Placental pericyte (primary cell): ENCODE data around the gene GNB3. TPM values are rescaled to one million over a fixed set of nuclear protein-coding genes. Genes with fewer than 3 reads are reported as not detected.

Source experiments
- total RNA-seq: library from RNA; depleted of rRNA; stranded (reverse); fragments of >200 nt; gene quantifications from 2 replicates; pipeline ENCODE4 v1.2.3, GENCODE V29; 2012

The GNB3 gene
- 2.0 and 6.2 TPM in 2 replicates for total RNA-seq

GRCh38 chr12:6840761-6841515, at the start of gene GNB3:
TSS of gene GNB3 (plus strand) at chr12:6840925. CDS start at chr12:6841288, 363 bp downstream.

GRCh38 chr12:6821591-6822425, 18.9 kb upstream of the GNB3 start, which contains the start of gene GPR162:
TSS of gene GPR162 (plus strand) at chr12:6821821. CDS start at chr12:6823899, 2,078 bp downstream.

GRCh38 chr12:6827982-6828780, 12.5 kb upstream of the GNB3 start, which contains the start of gene P3H3:
TSS of gene P3H3 (plus strand) at chr12:6828407. CDS start at chr12:6828441, 34 bp downstream.

DNA sequence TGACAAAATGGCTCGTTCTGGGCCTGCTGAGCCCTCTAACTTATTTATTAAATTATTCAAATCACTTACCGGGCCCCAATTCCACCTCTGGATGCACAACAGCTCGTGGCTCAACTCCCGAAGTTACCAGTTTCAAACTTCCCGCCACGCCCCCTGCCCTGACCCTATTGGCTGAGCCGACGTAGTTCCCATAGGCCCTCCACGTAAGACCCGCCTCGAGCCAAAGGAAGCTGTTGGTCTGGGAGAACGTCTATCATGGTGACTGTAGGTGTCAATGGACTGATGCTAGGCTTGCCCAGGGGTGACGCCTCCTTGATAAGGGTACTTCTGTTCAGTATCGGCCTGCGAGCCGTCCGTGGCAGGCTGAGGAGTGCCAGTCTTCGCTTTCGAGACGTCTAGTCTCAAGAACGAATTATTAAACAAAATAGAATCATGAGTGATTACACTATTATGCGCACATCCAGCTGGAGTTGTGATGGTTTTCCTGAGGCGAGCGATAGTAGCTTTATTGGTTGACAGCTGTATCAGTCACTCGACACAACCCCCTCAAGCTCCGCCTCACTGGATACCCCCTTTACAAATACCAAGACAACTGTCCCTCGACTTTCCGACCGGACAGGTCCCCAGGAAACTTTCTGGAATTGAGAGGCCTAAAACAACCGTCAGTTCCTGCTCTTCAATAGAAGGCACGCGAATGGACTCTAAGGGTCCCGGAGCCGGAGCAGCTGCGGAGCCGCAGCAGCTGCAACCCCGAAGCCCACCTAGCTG, 10.6 kb downstream of the GNB3 start, which contains the start of gene CDCA3:
Gene CDCA3, minus strand, starts transcription at position 134 of the 768 bp plus-strand sequence. CDS start 334 bp downstream, outside the sequence.

DNA sequence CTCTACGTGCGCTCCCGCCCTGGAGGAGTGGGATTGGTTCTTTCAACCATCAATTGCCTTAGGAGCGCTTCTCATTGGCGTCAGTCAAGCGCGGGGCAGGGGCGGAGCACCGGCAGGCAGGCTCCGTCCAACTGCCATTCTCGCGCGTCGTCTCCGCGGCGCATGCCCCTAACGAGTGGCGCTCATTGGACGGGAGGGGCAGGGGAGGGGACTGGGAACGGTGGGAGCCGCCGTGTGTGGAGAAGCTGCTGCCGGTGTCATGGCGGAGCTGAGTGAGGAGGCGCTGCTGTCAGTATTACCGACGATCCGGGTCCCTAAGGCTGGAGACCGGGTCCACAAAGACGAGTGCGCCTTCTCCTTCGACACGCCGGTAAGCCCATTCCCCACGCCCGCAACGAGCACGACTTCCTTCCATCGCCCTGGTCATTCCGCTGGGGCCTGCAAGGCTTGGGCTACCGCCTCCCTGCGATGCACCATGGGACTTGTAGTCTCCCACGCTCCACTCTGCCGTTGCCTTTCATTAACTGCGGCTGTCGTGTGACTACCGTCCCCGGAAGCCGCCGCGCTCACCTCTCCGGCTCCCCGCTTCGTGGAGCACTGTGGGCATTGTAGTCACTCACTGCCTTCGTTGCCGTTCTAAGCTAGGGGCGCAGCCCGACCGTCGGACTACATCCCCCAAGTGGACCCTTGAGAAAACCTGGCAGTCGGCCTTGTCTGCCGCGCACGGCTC, 11.4 kb downstream of the GNB3 start, which contains the start of gene USP5:
Gene USP5, plus strand, starts transcription at position 230 of the 730 bp plus-strand sequence. Its CDS starts 30 bp downstream, at position 260.

GRCh38 chr12:6867413-6868210, 26.9 kb downstream of the GNB3 start, which contains the start of gene TPI1:
TSS of gene TPI1 (plus strand) at chr12:6867531. CDS start at chr12:6867567, 36 bp downstream.

GRCh38 chr12:6873094-6874014, 32.6 kb downstream of the GNB3 start, which contains the start of gene SPSB2:
TSS of gene SPSB2 (minus strand) at chr12:6873303. CDS start at chr12:6872901, 402 bp downstream.

Other genes starting within 250 kb of the GNB3 start
- 239 and 306 TPM in 2 replicates for gene CHD4, start 233.5 kb upstream of the GNB3 start, total RNA-seq
- not detected in 2 replicates for gene LPAR5, start 205.0 kb upstream of the GNB3 start, total RNA-seq
- under 0.01 and 0.14 TPM in 2 replicates for gene ACRBP, start 193.5 kb upstream of the GNB3 start, total RNA-seq
- gene ING4, start 177.8 kb upstream of the GNB3 start, total RNA-seq, result 23.2 and 64.3 TPM in 2 replicates
- 30.6 and 31.5 TPM in 2 replicates for gene ZNF384, start 151.6 kb upstream of the GNB3 start, total RNA-seq
- gene PIANP, start 140.1 kb upstream of the GNB3 start, total RNA-seq, result not detected in 2 replicates
- gene COPS7A, start 116.9 kb upstream of the GNB3 start, total RNA-seq, result 82.7 and 104 TPM in 2 replicates
- 144 and 234 TPM in 2 replicates for gene MLF2, start 87.8 kb upstream of the GNB3 start, total RNA-seq
- 113 and 199 TPM in 2 replicates for gene PTMS, start 74.6 kb upstream of the GNB3 start, total RNA-seq
- 0.22 and 0.29 TPM in 2 replicates for gene LAG3, start 68.4 kb upstream of the GNB3 start, total RNA-seq
- 0.57 and 1.1 TPM in 2 replicates for gene CD4, start 51.4 kb upstream of the GNB3 start, total RNA-seq
- 1.1 TPM in 2 replicates for gene GPR162, start 19.1 kb upstream of the GNB3 start, total RNA-seq
- 83.3 and 146 TPM in 2 replicates for gene P3H3, start 12.5 kb upstream of the GNB3 start, total RNA-seq
- 0.66 and 43.2 TPM in 2 replicates for gene CDCA3, start 10.4 kb downstream of the GNB3 start, total RNA-seq
- 64.3 and 117 TPM in 2 replicates for gene USP5, start 11.2 kb downstream of the GNB3 start, total RNA-seq
- 386 and 739 TPM in 2 replicates for gene TPI1, start 26.6 kb downstream of the GNB3 start, total RNA-seq
- 8.2 and 8.5 TPM in 2 replicates for gene SPSB2, start 32.4 kb downstream of the GNB3 start, total RNA-seq
- 3.4 and 14.0 TPM in 2 replicates for gene LRRC23, start 63.9 kb downstream of the GNB3 start, total RNA-seq
- 8.2 and 9.4 TPM in 2 replicates for gene ENO2, start 73.7 kb downstream of the GNB3 start, total RNA-seq
- 15.6 and 17.9 TPM in 2 replicates for gene ATN1, start 87.0 kb downstream of the GNB3 start, total RNA-seq
- gene RNU7-1, start 102.9 kb downstream of the GNB3 start, total RNA-seq, result not detected in 2 replicates
- 69.3 and 175 TPM in 2 replicates for gene C12orf57, start 103.1 kb downstream of the GNB3 start, total RNA-seq
- gene PTPN6, start 110.4 kb downstream of the GNB3 start, total RNA-seq, result 0.22 TPM in 1 of 2 replicates, not detected in the other
- 186 and 248 TPM in 2 replicates for gene PHB2, start 129.7 kb downstream of the GNB3 start, total RNA-seq
- gene EMG1, start 130.0 kb downstream of the GNB3 start, total RNA-seq, result 38.5 and 41.5 TPM in 2 replicates
- 16.3 and 25.6 TPM in 2 replicates for gene LPCAT3, start 177.6 kb downstream of the GNB3 start, total RNA-seq
- 40.7 and 172 TPM in 2 replicates for gene C1S, start 219.8 kb downstream of the GNB3 start, total RNA-seq